ENCODE results near the gene DEGS1.

- TF ChIP-seq CTCF (IDR thresholded peaks at IDR 0.05) (no peak), POLR2A (IDR thresholded peaks at IDR 0.05) (no peak)
Observed at GRCh38 chr1:224157316-224157715, 25.7 kb upstream of the DEGS1 start.
